ENCODE results near the gene DFFB.
"Not testable (repeated sequence)": the region's sequence is repeated elsewhere in the genome, so short reads cannot be mapped to it uniquely, and the experiment has no call there.

The DFFB gene

GRCh38 chr1:3914331-3914851 is 57.1 kb downstream of the DFFB start:
- no peak overlapping the region for H3K4me3 ChIP-seq (ENCODE audit: low read depth, low read length)
- no peak for TF ChIP-seq CTCF (IDR thresholded peaks at IDR 0.05; ENCODE audit: low read depth, low read length)

- no peak for TF ChIP-seq CTCF (IDR thresholded peaks at IDR 0.05; ENCODE audit: low read depth, low read length)
- no peak overlapping the region for H3K4me3 ChIP-seq (ENCODE audit: low read depth, low read length)
Measured at GRCh38 chr1:3914911-3915310, 57.6 kb downstream of the DFFB start.

- TF ChIP-seq CTCF (IDR thresholded peaks at IDR 0.05; ENCODE audit: low read depth, low read length), result no peak
- H3K4me3 ChIP-seq (ENCODE audit: low read depth, low read length), result no peak overlapping the region
Measured at GRCh38 chr1:3915551-3916121, 58.4 kb downstream of the DFFB start.

- no peak for TF ChIP-seq CTCF (IDR thresholded peaks at IDR 0.05; ENCODE audit: low read depth, low read length)
- no peak overlapping the region for H3K4me3 ChIP-seq (ENCODE audit: low read depth, low read length)
Measured at GRCh38 chr1:3917761-3918160, 60.5 kb downstream of the DFFB start.

- not testable (repeated sequence) for H3K4me3 ChIP-seq (ENCODE audit: low read depth, low read length)
Measured at GRCh38 chr1:3918359-3918758, 61.1 kb downstream of the DFFB start.

- no peak overlapping the region for H3K4me3 ChIP-seq (ENCODE audit: low read depth, low read length)
Measured at GRCh38 chr1:3918966-3919611, 61.8 kb downstream of the DFFB start.

GRCh38 chr1:3919706-3920105 is 62.4 kb downstream of the DFFB start:
- no peak overlapping the region for H3K4me3 ChIP-seq (ENCODE audit: low read depth, low read length)
- no peak for TF ChIP-seq CTCF (IDR thresholded peaks at IDR 0.05; ENCODE audit: low read depth, low read length)

More at GRCh38 chr1:3918966-3919611, 61.8 kb downstream of the DFFB start:
- TF ChIP-seq CTCF (IDR thresholded peaks at IDR 0.05; ENCODE audit: low read depth, low read length), result no peak
